ENCODE data around the gene BIN2. TPM values are rescaled to one million over a fixed set of nuclear protein-coding genes. Genes with fewer than 3 reads are reported as not detected.
A peak's percentile ranks its signal among the peaks of the same experiment; 100 is the strongest.

Gene BIN2
- total and polyA plus RNA-seq, 9 of the 15 experiments (the other 6 are each of a cell fraction or from before 2014, with no cell fraction given), result 0.04 to 0.39 (median 0.25) TPM; not detected in 1

- TF ChIP-seq CHD7 (IDR thresholded peaks at IDR 0.05; ENCODE audit: low read depth, low read length) (no peak), ZBTB43 (CRISPR knock-in tag; IDR thresholded peaks at IDR 0.05) (no peak), YBX1 (IDR thresholded peaks at IDR 0.05) (no peak), RBM14 (IDR thresholded peaks at IDR 0.05; ENCODE audit: borderline replicate concordance, insufficient read depth, low read depth, low read length) (no peak), SREBF2 (CRISPR knock-in tag; IDR thresholded peaks at IDR 0.05) (no peak), KDM5B (IDR thresholded peaks at IDR 0.05; ENCODE audit: insufficient replicate concordance, low read depth, low read length) (no peak), PTTG1 (tag; IDR thresholded peaks at IDR 0.05; ENCODE audit: low read depth) (no peak), LEF1 (IDR thresholded peaks at IDR 0.05) (no peak), ILF3 (IDR thresholded peaks at IDR 0.05; ENCODE audit: borderline replicate concordance) (no peak), STAG1 (CRISPR knock-in tag; IDR thresholded peaks at IDR 0.05; ENCODE audit: borderline replicate concordance) (no peak), CBFA2T2 (conservative IDR thresholded peaks at IDR 0.05) (peak; percentile 84), LARP7 (IDR thresholded peaks at IDR 0.05) (no peak), RBM22 (IDR thresholded peaks at IDR 0.05; ENCODE audit: low read depth, low read length, poor library complexity, severe bottlenecking) (no peak), ARID3B (CRISPR knock-in tag; IDR thresholded peaks at IDR 0.05; ENCODE audit: borderline replicate concordance) (no peak)
Measured at GRCh38 chr12:51362747-51363342, 38.9 kb upstream of the BIN2 start (continued).

Measured in K562 (cell line).